Chondrocyte (in vitro differentiated cells): ENCODE results near the gene BLOC1S5. TPM values are rescaled to one million over a fixed set of nuclear protein-coding genes. Genes with fewer than 3 reads are reported as not detected.
"Not testable (repeated sequence)": the region's sequence is repeated elsewhere in the genome, so short reads cannot be mapped to it uniquely, and the experiment has no call there.

Experiments used
- DNase-seq: peaks from one replicate; pipeline ENCODE4 v3.0.0; 2021; ENCODE audit warnings: mixed read lengths, low spot score
- H3K27ac Mint-ChIP-seq: one replicate; pipeline ENCODE4 v1.8.0; 2021; ENCODE audit warnings: mild to moderate bottlenecking, moderate library complexity, mixed read lengths; ENCODE audit not compliant: unreplicated experiment
- H3K27me3 Mint-ChIP-seq: 2 replicates; pipeline ENCODE4 v1.8.0; 2021; ENCODE audit warnings: low read depth, mixed read lengths
- H3K36me3 Mint-ChIP-seq: 2 replicates; pipeline ENCODE4 v1.8.0; 2021; ENCODE audit warnings: low read depth, mixed read lengths
- H3K4me1 Mint-ChIP-seq: 2 replicates; pipeline ENCODE4 v1.8.0; 2021; ENCODE audit warnings: low read depth, mild to moderate bottlenecking, mixed read lengths
- H3K4me3 Mint-ChIP-seq: one replicate; pipeline ENCODE4 v1.8.0; 2021; ENCODE audit warnings: mild to moderate bottlenecking, moderate library complexity, mixed read lengths; ENCODE audit not compliant: unreplicated experiment
- H3K9me3 Mint-ChIP-seq: 2 replicates; pipeline ENCODE4 v1.8.0; 2021; ENCODE audit warnings: low read depth, mixed read lengths
- total RNA-seq: library from RNA; stranded (reverse); gene quantifications from 3 replicates; pipeline ENCODE4 v1.2.1, GENCODE V29; 2021
- TF ChIP-seq, protein P1 (sequence below): fragments of 200-600 bp; sonication (generic); IDR thresholded peaks from 2 replicates; pipeline ENCODE4 v1.5.0; 2021; ENCODE audit warnings: antibody characterized with exemption, mild to moderate bottlenecking, moderate library complexity

Gene BLOC1S5
- total RNA-seq, 1 donor from 2014 or later = 9.4 TPM

DNA sequence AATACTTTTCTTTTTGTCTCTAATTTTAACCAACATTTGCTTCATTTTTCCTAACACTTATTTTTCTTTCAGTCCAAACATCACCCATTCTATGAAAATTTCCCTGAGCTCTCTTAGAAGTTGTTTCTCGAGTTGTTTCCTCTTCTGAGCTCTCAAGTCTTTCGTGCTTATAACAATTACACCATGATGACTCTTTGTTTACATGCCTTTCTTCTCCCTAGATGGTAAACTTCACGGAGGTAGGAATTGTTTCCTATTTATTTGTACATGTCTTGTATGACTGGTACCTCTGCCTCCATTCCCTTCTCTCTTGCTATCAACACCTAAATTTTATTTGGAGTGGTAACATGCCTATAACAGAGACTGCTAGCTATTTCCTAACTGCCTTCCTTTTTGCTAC, 6.4 kb downstream of the BLOC1S5 start:
- TF ChIP-seq, protein P1, sequence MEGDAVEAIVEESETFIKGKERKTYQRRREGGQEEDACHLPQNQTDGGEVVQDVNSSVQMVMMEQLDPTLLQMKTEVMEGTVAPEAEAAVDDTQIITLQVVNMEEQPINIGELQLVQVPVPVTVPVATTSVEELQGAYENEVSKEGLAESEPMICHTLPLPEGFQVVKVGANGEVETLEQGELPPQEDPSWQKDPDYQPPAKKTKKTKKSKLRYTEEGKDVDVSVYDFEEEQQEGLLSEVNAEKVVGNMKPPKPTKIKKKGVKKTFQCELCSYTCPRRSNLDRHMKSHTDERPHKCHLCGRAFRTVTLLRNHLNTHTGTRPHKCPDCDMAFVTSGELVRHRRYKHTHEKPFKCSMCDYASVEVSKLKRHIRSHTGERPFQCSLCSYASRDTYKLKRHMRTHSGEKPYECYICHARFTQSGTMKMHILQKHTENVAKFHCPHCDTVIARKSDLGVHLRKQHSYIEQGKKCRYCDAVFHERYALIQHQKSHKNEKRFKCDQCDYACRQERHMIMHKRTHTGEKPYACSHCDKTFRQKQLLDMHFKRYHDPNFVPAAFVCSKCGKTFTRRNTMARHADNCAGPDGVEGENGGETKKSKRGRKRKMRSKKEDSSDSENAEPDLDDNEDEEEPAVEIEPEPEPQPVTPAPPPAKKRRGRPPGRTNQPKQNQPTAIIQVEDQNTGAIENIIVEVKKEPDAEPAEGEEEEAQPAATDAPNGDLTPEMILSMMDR = no peak
- DNase-seq = no peak
- H3K9me3 Mint-ChIP-seq = no peaks in the 10 kb centered on the region
- peaks cover 3% of the 10 kb centered on the region for H3K36me3 Mint-ChIP-seq
- no peak overlapping the region for H3K4me3 Mint-ChIP-seq
- H3K27ac Mint-ChIP-seq = peak overlapping the region; percentile 74
- H3K4me1 Mint-ChIP-seq = peaks cover 13% of the 10 kb centered on the region
- no peaks in the 10 kb centered on the region for H3K27me3 Mint-ChIP-seq

DNA sequence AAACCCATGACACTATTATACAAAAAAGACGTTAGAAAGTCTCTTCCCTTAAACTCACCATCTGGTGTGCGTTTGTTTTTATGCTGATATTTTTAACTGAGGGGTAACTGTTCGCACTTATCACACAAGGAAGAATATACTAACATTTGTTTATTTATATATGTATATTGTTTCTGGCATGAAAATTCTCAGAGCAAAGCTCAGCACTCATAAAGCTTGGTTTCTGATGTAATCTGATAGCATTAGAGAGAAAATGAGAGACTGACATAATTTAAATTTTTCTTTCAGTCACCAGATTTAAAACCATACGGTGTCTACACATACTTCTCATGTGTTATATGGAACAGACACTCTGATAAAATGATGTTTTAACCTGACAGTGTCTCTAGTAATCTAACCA, 6.9 kb downstream of the BLOC1S5 start:
- H3K4me3 Mint-ChIP-seq = no peak overlapping the region
- no peaks in the 10 kb centered on the region for H3K27me3 Mint-ChIP-seq
- H3K4me1 Mint-ChIP-seq = peaks cover 13% of the 10 kb centered on the region
- H3K27ac Mint-ChIP-seq = no peak overlapping the region
- H3K36me3 Mint-ChIP-seq = peaks cover 3% of the 10 kb centered on the region
- no peaks in the 10 kb centered on the region for H3K9me3 Mint-ChIP-seq
- DNase-seq = no peak
- TF ChIP-seq, protein P1 = no peak

DNA sequence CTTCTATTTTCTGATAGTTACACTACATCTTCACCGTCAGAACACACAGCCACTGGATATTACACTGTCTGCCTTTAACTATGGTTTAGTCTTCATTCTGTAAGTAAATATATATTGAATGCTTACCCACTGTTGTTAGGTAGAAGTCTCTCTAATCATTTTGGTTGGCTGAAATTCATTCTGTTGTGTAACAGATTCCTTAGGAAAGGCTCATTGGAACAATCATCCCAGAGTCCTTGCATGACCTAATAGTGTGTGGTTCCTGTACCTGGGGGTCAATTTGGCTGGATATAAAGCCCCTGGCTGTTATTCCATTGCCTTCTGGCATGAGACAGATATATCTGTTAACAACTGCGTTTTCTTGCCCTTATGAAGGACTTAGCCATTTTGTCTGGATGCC, 9.9 kb downstream of the BLOC1S5 start:
- peaks cover 13% of the 10 kb centered on the region for H3K4me1 Mint-ChIP-seq
- no peak overlapping the region for H3K27ac Mint-ChIP-seq
- H3K27me3 Mint-ChIP-seq = no peaks in the 10 kb centered on the region
- DNase-seq = no peak
- no peaks in the 10 kb centered on the region for H3K9me3 Mint-ChIP-seq
- TF ChIP-seq, protein P1 = no peak
- H3K4me3 Mint-ChIP-seq = no peak overlapping the region
- H3K36me3 Mint-ChIP-seq = peaks cover 7% of the 10 kb centered on the region

DNA sequence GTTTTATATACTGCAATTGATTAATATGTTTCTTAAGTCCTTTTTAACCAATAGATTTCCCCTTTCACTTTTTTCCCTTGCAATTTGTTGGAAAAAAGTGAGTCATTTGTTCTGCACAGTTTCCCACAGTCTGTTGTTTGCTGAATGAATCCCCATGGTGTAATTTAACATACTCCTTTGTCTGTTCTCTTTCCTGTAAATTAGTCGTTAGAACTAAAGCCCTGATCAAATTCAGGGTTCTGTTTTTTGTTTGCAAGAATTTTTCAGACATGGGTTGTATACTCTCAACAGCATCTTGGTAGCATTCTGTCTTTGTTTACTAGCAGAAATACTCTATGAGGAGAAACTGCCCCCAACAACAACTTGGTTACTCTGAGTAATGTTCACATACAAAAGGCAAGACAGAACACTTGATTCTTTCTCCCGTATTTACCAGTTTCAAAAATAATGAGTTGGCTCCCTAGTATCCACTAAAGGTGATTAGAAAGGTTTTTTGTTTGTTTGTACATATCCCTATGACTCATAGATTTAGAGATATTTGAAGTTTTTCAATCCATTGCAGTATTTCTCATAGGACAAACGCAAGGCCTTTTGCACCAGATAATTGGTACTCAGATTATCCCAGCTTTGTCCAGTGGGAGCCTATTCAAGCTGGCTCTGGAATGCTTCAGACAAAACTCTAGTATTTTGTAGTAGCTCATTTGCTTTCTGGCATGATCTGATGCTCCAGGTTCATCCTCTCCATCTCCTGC, 16.5 kb downstream of the BLOC1S5 start:
- H3K36me3 Mint-ChIP-seq = peaks cover 9% of the 10 kb centered on the region
- H3K4me1 Mint-ChIP-seq = peaks cover 16% of the 10 kb centered on the region
- peaks cover 4% of the 10 kb centered on the region for H3K9me3 Mint-ChIP-seq
- no peak overlapping the region for H3K4me3 Mint-ChIP-seq
- DNase-seq = no peak
- TF ChIP-seq, protein P1 = no peak
- H3K27me3 Mint-ChIP-seq = no peaks in the 10 kb centered on the region
- peak overlapping the region; percentile 28 for H3K27ac Mint-ChIP-seq

DNA sequence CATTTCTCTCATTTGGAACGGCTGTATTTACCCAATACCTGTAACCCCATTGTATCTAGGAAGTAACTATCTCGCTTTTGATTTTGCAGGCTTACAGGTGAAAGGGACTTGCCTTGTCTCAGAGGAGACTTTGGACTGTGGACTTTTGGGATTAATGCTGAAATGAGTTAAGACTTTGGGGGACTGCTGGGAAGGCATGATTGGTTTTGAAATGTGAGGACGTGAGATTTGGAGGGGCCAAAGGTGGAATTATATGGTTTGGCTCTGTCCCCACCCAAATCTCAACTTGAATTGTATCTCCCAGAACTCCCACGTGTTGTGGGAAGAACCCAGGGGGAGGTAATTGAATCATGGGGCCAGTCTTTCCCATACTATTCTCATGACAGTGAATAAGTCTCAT, 18.4 kb downstream of the BLOC1S5 start:
- not testable (repeated sequence) for H3K27ac Mint-ChIP-seq, H3K27me3 Mint-ChIP-seq, DNase-seq, H3K9me3 Mint-ChIP-seq, H3K36me3 Mint-ChIP-seq, H3K4me3 Mint-ChIP-seq
- peaks cover 23% of the 10 kb centered on the region for H3K4me1 Mint-ChIP-seq

DNA sequence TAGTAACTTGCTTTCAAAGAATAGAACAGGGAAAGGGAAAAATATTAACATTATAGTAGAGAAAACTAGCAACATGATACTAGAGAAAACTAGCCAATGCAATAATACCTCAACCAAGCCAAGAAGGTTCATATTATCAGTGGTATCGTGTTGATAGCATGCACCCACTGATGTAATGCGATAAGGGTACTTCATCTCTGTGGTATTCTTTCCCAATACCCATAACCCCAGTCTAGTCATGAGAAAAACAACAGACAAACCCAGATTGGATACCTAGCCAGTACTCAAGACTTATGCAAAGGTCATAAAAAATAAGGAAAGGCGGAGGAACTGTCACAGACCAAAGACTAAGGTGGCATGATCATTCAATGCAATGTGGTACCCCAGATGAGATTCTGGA, 21.0 kb downstream of the BLOC1S5 start:
- Mint-ChIP-seq H3K27me3 (no peaks in the 10 kb centered on the region), H3K9me3 (peaks cover 9% of the 10 kb centered on the region), H3K4me1 (peaks cover 23% of the 10 kb centered on the region), H3K36me3 (peaks cover 13% of the 10 kb centered on the region), H3K27ac (no peak overlapping the region), H3K4me3 (no peak overlapping the region)
- DNase-seq = no peak
- TF ChIP-seq, protein P1 = no peak
